Motor neuron (in vitro differentiated cells): Measurements from ENCODE around the gene SLC4A2. TPM values are rescaled to one million over a fixed set of nuclear protein-coding genes. Genes with fewer than 3 reads are reported as not detected.
"Not testable (repeated sequence)": the region's sequence is repeated elsewhere in the genome, so short reads cannot be mapped to it uniquely, and the experiment has no call there.

ENCODE experiments used
- ATAC-seq, 8 experiments: fragments of 200-7000 bp; cut with Tn5 transposase; replicated peaks in 6 of 8; 2 replicates each; pipeline ENCODE4 v1.8.0; 2021; ENCODE audit warnings: mild to moderate bottlenecking in 8 of 8, moderate library complexity in 8 of 8
- H3K27ac ChIP-seq, 2 donors: fragments of 250-450 bp; sonication (Bioruptor Pico); 2 replicates each; pipeline ENCODE4 v1.9.0; 2021; ENCODE audit warnings: antibody characterized with exemption in 2 of 2, mild to moderate bottlenecking in 2 of 2, moderate library complexity in 1 of 2
- H3K4me1 ChIP-seq, 2 donors: fragments of 250-450 bp; sonication (Bioruptor Pico); replicated peaks in 1 of 2; 2 replicates each; pipeline ENCODE4 v1.6.1; 2021; ENCODE audit warnings: antibody characterized with exemption in 2 of 2, mild to moderate bottlenecking in 2 of 2, moderate library complexity in 1 of 2
- H3K4me3 ChIP-seq, 5 donors: fragments of 250-450 bp; sonication (Bioruptor Pico); 2 replicates each; pipeline ENCODE4 v1.9.0; 2021; ENCODE audit warnings: antibody characterized with exemption in 5 of 5, mild to moderate bottlenecking in 5 of 5, moderate library complexity in 4 of 5
- WGBS, 10 experiments: fragments of 450-650 bp; shearing (Covaris generic); methylation state at CpG; one replicate each; pipeline ENCODE4 v1.0.0; 2022; 5-methylcytosine and 5-hydroxymethylcytosine counted together
- in situ Hi-C, 9 experiments: fragments of 400-800 bp; cut with MboI; loops; one replicate each; pipeline ENCODE4 v1.15.0; 2021; ENCODE audit warnings: low sequenced_read_pairs in 9 of 9, low pct_unique_long_range_greater_than_20kb in 2 of 9; ENCODE audit not compliant: unreplicated experiment in 9 of 9
- total RNA-seq, 8 experiments: library from RNA; unstranded; fragments of 300-600 nt; gene quantifications; 2 replicates each; pipeline versions ENCODE4 v1.2.3 to v1.2.4, GENCODE V29; 2022

SLC4A2 gene
- total RNA-seq: 100 to 1,000 TPM in 3 of 8 experiments, 10 to 100 TPM in 5; 17.1 to 165 (median 45.8) TPM

- Histone ChIP-seq H3K4me1 (peaks cover 36 to 37% of the 10 kb centered on the region in 2 donors), H3K27ac (peak within 1 kb of the TSS; percentile 89 to 93), H3K4me3 (peak within 1 kb of the TSS; percentile 52 to 68 (median 56))
- no CpG with 5 or more reads among the region's 75 CpGs for WGBS, 10 experiments
- in situ Hi-C loops: no loop called here
- ATAC-seq: peak in 5 of 8 experiments; percentile 2 to 15 (median 5)
Measured at GRCh38 chr7:151059367-151060112, at the start of gene SLC4A2. Gene SLC4A2 (plus strand): TSS chr7:151059589. CDS start chr7:151061988, 2,399 bp downstream.

- no peak for ATAC-seq
- no CpG with 5 or more reads among the region's 7 CpGs for WGBS, 10 experiments
- H3K27ac ChIP-seq: no peak overlapping the region
- in situ Hi-C loops: no loop called here
- H3K4me3 ChIP-seq: no peak overlapping the region
- peaks cover 27 to 28% of the 10 kb centered on the region in 2 donors for H3K4me1 ChIP-seq
Measured at GRCh38 chr7:151010037-151010306, 49.4 kb upstream of the SLC4A2 start.

GRCh38 chr7:151010307-151011096 is 48.9 kb upstream of the SLC4A2 start:
- peak; percentile 2 to 22 (median 14) for ATAC-seq
- in situ Hi-C loops: no loop called here
- no peak overlapping the region for H3K4me3 ChIP-seq
- H3K27ac ChIP-seq: no peak overlapping the region
- 0 to 27% (median 26%) methylated on average over 1 to 7 of the region's 18 CpGs; no CpG with 5 or more reads in 7 of the 10 experiments for WGBS, 10 experiments
- H3K4me1 ChIP-seq: peaks cover 27 to 28% of the 10 kb centered on the region in 2 donors

GRCh38 chr7:151011097-151011409 is 48.3 kb upstream of the SLC4A2 start:
- ATAC-seq: peak in 2 of 8 experiments; percentile 9 to 10
- in situ Hi-C loops: no loop called here
- 100% methylated on average over 1 of the region's 1 CpG; no CpG with 5 or more reads in 9 of the 10 experiments for WGBS, 10 experiments
- H3K4me1 ChIP-seq: peaks cover 27 to 28% of the 10 kb centered on the region in 2 donors
- H3K4me3 ChIP-seq: no peak overlapping the region
- H3K27ac ChIP-seq: no peak overlapping the region

- in situ Hi-C loops, ATAC-seq, H3K4me3 ChIP-seq, H3K27ac ChIP-seq: not testable (repeated sequence)
- H3K4me1 ChIP-seq: peaks cover 27 to 28% of the 10 kb centered on the region in 2 donors
- WGBS, 10 experiments: 71 to 100% (median 100%) methylated on average over 1 to 5 of the region's 12 CpGs; no CpG with 5 or more reads in 3 of the 10 experiments
Measured at GRCh38 chr7:151011616-151012015, 47.8 kb upstream of the SLC4A2 start.

GRCh38 chr7:151012031-151012692 is 47.2 kb upstream of the SLC4A2 start:
- no peak for ATAC-seq
- Histone ChIP-seq H3K4me1 (peaks cover 27 to 28% of the 10 kb centered on the region in 2 donors), H3K4me3 (no peak overlapping the region), H3K27ac (no peak overlapping the region)
- in situ Hi-C loops: no loop called here
- WGBS, 10 experiments: 0 to 89% (median 59%) methylated on average over 1 to 5 of the region's 6 CpGs; no CpG with 5 or more reads in 4 of the 10 experiments

GRCh38 chr7:151012911-151013347 is 46.5 kb upstream of the SLC4A2 start:
- H3K4me1 ChIP-seq: peaks cover 29 to 31% of the 10 kb centered on the region in 2 donors
- H3K4me3 ChIP-seq: peak overlapping the region in 1 of 5 donors; percentile 29
- no peak overlapping the region for H3K27ac ChIP-seq
- in situ Hi-C loops: no loop called here
- peak; percentile 1 to 68 (median 58) for ATAC-seq
- 17 to 100% (median 37%) methylated on average over 2 to 10 of the region's 23 CpGs; no CpG with 5 or more reads in 5 of the 10 experiments for WGBS, 10 experiments

- Histone ChIP-seq H3K4me3 (peak overlapping the region in 1 of 5 donors; percentile 29), H3K27ac (no peak overlapping the region), H3K4me1 (peaks cover 30 to 34% of the 10 kb centered on the region in 2 donors)
- in situ Hi-C loops: no loop called here
- peak in 5 of 8 experiments; percentile 4 to 31 (median 25) for ATAC-seq
- 20% methylated on average over 3 of the region's 26 CpGs; no CpG with 5 or more reads in 9 of the 10 experiments for WGBS, 10 experiments
Measured at GRCh38 chr7:151013356-151013732, 46.0 kb upstream of the SLC4A2 start.

GRCh38 chr7:151013733-151014497 is 45.5 kb upstream of the SLC4A2 start:
- ATAC-seq: peak; percentile 42 to 75 (median 61)
- WGBS, 10 experiments: 0 to 60% (median 30%) methylated on average over 1 to 15 of the region's 55 CpGs; no CpG with 5 or more reads in 1 of the 10 experiments
- in situ Hi-C loops: no loop called here
- H3K4me1 ChIP-seq: peaks cover 32 to 39% of the 10 kb centered on the region in 2 donors
- H3K4me3 ChIP-seq: peak overlapping the region; percentile 9 to 29 (median 12)
- H3K27ac ChIP-seq: no peak overlapping the region

GRCh38 chr7:151014950-151015349 is 44.4 kb upstream of the SLC4A2 start:
- H3K4me3 ChIP-seq: no peak overlapping the region
- WGBS, 10 experiments: 40 to 100% (median 87%) methylated on average over 2 to 6 of the region's 8 CpGs; no CpG with 5 or more reads in 2 of the 10 experiments
- no peak overlapping the region for H3K27ac ChIP-seq
- peaks cover 35 to 41% of the 10 kb centered on the region in 2 donors for H3K4me1 ChIP-seq
- in situ Hi-C loops: no loop called here
- no peak for ATAC-seq

GRCh38 chr7:151015967-151016366 is 43.4 kb upstream of the SLC4A2 start:
- Histone ChIP-seq H3K27ac (no peak overlapping the region), H3K4me3 (no peak overlapping the region), H3K4me1 (peaks cover 35 to 42% of the 10 kb centered on the region in 2 donors)
- ATAC-seq: no peak
- in situ Hi-C loops: no loop called here
- WGBS, 10 experiments: 93 to 100% methylated on average over 2 of the region's 5 CpGs; no CpG with 5 or more reads in 8 of the 10 experiments

- Histone ChIP-seq H3K4me1 (peaks cover 35 to 44% of the 10 kb centered on the region in 2 donors), H3K27ac (no peak overlapping the region), H3K4me3 (no peak overlapping the region)
- ATAC-seq: no peak
- in situ Hi-C loops: no loop called here
- WGBS, 10 experiments: 78 to 96% (median 80%) methylated on average over 1 to 6 of the region's 8 CpGs; no CpG with 5 or more reads in 7 of the 10 experiments
Measured at GRCh38 chr7:151016505-151016904, 42.9 kb upstream of the SLC4A2 start.
